ENCODE results near the gene AIPL1.

DNA sequence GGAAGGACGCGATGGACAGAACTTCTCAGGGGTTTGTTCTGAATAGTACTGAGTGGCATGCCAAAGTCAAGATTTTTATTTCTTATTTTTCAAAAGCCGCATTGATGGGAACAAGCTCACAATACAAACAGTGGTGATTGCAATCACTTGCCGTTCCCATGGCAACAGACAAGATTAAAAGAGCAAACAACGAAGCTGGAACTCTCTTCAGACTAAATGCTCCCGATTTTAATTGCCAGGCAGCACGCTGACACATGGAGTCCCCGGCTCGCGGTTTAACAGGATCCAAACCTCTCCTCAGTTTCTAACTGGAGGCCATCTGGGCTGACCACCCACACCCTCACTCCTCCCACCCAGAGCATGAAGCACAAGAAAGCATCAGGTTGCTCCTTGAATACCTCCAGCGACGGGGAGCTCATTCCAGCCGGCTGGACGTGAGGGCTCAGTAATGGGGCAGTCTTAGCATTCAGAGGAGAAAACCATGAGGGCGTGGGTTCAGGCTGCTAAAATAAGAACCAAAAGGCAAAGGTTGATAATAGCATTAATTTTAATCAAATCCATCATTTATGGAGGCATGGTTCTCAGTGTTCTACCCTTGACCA lies 41.5 kb downstream of the AIPL1 start:
- TF ChIP-seq CEBPB (IDR thresholded peaks at IDR 0.05; ENCODE audit: low read depth, low read length) (no peak), POLR2A (IDR thresholded peaks at IDR 0.05; ENCODE audit: low read depth, low read length) (no peak), MAZ (IDR thresholded peaks at IDR 0.05; ENCODE audit: borderline replicate concordance, low read depth, low read length) (no peak)
- TF ChIP-seq, protein P1, sequence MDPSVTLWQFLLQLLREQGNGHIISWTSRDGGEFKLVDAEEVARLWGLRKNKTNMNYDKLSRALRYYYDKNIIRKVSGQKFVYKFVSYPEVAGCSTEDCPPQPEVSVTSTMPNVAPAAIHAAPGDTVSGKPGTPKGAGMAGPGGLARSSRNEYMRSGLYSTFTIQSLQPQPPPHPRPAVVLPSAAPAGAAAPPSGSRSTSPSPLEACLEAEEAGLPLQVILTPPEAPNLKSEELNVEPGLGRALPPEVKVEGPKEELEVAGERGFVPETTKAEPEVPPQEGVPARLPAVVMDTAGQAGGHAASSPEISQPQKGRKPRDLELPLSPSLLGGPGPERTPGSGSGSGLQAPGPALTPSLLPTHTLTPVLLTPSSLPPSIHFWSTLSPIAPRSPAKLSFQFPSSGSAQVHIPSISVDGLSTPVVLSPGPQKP (IDR thresholded peaks at IDR 0.05; ENCODE audit: borderline replicate concordance, low read depth, low read length), result no peak
- TF ChIP-seq, protein P2, sequence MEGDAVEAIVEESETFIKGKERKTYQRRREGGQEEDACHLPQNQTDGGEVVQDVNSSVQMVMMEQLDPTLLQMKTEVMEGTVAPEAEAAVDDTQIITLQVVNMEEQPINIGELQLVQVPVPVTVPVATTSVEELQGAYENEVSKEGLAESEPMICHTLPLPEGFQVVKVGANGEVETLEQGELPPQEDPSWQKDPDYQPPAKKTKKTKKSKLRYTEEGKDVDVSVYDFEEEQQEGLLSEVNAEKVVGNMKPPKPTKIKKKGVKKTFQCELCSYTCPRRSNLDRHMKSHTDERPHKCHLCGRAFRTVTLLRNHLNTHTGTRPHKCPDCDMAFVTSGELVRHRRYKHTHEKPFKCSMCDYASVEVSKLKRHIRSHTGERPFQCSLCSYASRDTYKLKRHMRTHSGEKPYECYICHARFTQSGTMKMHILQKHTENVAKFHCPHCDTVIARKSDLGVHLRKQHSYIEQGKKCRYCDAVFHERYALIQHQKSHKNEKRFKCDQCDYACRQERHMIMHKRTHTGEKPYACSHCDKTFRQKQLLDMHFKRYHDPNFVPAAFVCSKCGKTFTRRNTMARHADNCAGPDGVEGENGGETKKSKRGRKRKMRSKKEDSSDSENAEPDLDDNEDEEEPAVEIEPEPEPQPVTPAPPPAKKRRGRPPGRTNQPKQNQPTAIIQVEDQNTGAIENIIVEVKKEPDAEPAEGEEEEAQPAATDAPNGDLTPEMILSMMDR (conservative IDR thresholded peaks at IDR 0.05; ENCODE audit: low read depth, low read length), result no peak
- TF ChIP-seq, protein P3, sequence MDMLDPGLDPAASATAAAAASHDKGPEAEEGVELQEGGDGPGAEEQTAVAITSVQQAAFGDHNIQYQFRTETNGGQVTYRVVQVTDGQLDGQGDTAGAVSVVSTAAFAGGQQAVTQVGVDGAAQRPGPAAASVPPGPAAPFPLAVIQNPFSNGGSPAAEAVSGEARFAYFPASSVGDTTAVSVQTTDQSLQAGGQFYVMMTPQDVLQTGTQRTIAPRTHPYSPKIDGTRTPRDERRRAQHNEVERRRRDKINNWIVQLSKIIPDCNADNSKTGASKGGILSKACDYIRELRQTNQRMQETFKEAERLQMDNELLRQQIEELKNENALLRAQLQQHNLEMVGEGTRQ (IDR thresholded peaks at IDR 0.05; ENCODE audit: low read depth, low read length), result no peak
